ENCODE data around the gene PDIA4.
"Not testable (repeated sequence)": the region's sequence is repeated elsewhere in the genome, so short reads cannot be mapped to it uniquely, and the experiment has no call there.

Gene PDIA4, protein sequence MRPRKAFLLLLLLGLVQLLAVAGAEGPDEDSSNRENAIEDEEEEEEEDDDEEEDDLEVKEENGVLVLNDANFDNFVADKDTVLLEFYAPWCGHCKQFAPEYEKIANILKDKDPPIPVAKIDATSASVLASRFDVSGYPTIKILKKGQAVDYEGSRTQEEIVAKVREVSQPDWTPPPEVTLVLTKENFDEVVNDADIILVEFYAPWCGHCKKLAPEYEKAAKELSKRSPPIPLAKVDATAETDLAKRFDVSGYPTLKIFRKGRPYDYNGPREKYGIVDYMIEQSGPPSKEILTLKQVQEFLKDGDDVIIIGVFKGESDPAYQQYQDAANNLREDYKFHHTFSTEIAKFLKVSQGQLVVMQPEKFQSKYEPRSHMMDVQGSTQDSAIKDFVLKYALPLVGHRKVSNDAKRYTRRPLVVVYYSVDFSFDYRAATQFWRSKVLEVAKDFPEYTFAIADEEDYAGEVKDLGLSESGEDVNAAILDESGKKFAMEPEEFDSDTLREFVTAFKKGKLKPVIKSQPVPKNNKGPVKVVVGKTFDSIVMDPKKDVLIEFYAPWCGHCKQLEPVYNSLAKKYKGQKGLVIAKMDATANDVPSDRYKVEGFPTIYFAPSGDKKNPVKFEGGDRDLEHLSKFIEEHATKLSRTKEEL

DNA sequence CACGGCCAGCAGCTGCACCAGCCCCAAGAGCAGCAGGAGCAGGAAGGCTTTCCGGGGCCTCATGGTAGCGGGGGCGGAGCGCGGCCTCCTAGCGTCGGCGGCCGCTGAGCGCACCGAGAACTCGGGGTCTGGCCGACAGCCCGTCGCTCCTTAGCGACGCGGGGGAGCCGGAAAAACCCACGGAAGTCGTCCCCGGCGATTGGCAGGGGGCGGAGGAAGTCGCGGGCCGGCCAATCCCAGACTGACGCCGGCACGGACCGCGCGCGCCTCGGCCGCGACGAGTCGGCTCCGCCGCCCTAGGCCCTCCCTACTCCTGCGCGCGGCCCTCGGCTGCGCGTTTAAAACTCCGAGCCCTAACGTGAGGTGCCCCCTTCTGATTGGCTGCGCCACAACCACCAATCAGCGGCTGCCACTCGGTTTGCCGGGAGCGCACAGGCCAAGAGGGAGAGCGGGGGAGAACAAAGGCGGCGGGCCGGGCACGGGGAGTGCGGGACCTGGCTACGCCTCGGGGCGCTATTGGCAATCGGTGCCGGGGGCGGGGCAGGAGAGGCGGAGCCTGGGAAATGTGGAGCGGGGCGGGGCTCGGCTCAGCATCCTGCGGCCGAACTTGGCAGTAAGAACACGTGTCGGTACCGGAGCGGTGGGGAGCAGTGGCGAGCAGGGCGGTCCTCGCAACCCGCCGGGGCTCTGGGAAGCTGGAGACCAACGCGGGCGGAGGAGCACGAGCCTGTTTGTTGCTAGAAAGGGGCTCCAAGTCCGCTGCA lies at the start of gene PDIA4:
PDIA4 (minus strand) TSS at position 160 of the 764 bp plus-strand sequence; CDS start at position 63, 97 bp downstream.
- peak; percentile 99 for DNase-seq

DNA sequence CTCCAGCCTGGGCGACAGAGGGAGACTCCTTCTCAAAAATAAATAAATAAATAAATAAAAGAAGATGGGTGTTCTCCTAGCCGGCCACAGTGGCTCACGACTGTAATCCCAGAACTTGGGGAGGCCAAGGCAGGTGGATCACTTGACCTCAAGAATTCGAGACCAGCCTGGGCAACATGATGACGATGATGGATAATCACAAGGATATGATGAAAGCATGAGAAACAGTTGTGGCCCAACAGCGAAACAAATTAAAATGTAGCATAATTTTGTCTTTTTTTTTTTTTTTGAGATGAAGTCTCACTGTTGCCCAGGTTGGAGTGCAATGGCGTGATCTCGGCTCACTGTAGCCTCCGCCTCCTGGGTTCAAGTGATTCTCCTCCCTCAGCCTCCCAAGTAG lies 49.3 kb upstream of the PDIA4 start:
- DNase-seq = no peak

DNA sequence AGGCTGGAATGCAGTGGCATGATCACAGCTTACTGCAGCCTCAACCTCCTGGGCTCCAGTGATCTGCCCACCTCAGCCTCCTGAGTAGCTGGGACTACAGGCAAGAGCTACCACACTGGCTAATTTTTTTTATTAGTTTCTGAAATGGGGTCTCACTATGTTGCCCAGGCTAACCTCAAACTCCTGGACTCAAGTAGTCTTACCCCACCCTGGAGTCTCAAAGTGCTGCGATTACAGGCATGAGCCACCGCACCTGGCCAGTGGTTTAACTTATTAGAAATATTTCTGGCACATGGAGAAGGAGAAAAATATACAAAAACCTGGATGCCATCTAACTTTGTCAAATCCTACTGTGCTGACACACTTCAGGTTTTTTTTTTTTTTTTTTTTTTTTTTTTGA lies 47.0 kb upstream of the PDIA4 start:
- DNase-seq = no peak

DNA sequence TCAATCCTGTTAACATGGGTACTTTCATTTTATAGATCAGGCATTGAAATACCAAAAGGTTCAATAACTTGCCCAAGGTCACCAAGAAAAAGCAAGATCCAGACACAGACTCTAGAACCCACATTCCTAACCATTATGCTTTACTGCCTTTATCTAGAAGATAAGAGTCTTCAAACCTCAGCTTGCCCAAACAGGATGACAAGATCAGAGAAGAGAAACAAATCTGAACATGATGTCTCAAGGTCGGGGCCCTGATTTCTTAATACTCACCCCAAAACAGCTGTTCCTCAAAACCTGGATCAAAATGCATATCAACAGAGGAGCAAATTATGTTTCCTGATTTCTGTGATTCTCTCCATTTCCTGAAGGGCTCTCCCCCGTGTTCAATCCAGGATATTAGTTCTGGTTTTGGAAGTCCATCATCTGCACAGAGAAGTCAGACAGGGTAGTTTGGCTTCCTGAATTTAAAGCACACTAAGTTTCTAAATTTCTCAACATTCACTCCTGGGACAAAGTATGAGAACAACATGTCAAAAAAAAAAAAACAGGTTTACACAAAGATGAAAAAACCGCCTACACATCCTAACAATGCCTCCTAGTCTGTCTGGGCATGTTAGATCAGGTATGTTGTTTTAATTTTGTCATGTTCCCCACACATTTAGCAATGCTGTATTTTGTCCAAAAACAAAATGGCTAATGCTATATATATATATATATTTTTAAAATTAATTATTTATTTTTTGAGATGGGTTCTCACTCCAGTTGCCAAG lies 46.0 kb upstream of the PDIA4 start:
- no peak for DNase-seq

DNA sequence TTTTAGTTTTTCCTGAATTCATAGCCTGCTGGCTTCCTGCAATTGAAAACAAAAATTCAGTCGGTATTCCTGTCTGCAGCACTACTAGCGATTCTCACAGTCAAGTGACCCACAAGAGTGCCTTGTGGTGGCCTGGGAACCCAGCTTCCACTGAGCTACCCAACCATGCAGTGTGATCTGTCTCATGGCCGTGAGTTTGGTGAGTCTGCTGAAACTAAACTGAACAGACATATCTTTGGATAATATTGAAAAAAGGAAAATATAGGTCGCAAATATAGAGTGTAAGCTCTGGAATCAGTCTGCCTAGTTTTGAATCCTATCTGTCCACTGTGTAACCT lies 44.1 kb upstream of the PDIA4 start:
- DNase-seq = no peak

DNA sequence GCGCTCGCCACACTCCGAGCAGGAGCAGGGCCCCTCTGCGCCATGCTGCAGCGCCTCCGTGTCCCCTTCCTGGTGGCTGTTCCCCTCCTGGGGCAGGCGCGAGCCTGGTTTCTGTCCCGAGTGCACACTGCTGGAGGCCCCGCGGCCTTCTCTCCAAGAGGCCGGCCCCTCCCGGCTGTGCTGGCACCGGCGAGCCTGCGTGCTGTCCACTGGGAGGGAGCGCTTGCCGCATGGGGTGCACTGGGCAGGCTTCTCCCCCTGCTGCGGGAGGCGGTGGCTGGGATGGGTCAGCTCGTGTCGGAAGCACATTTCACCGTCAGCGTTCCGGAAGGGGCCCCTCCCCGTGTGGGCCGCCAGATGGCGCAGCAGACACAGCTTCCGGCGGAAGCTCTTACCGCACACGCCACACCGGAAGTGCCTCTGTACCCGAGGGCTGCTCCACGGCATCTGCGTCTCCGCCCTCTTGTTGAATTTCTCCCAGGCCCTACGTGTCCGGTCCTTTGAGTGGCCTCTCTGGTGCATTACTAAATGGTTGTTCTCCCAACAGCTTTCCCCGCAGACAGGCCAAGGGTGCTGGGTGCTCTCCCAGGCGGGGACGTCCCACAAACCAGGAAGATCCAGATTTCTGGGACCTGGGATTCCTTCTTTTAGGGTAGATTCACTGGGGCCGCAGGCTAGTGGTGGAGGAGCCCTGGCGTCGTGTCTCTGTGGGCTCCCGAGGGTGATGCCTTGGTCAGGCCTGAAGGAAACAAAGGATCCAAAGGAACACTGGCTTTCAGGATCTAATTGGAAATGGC lies 43.5 kb upstream of the PDIA4 start:
- peak; percentile 62 for DNase-seq

DNA sequence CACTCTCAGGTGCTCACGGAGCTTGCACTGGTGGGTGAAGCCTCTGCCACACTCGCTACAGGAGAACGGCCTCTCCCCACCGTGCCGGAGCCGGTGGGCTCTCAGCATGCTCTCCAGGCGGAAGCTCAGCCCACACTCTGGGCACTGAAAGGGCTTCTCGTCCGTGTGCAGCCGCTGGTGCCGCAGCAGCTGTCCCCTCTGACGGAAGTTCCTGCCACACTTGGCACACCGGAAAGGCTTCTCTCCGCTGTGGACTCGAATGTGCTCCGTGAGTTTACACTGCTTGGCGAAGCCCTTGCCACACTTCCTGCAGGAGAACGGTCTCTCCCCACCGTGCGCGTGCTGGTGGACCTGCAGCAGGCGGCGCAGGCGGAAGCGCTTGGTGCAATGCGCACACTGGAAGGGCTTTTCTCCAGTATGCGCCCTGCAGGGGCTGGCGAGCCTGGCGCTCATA lies 42.9 kb upstream of the PDIA4 start:
- no peak for DNase-seq

DNA sequence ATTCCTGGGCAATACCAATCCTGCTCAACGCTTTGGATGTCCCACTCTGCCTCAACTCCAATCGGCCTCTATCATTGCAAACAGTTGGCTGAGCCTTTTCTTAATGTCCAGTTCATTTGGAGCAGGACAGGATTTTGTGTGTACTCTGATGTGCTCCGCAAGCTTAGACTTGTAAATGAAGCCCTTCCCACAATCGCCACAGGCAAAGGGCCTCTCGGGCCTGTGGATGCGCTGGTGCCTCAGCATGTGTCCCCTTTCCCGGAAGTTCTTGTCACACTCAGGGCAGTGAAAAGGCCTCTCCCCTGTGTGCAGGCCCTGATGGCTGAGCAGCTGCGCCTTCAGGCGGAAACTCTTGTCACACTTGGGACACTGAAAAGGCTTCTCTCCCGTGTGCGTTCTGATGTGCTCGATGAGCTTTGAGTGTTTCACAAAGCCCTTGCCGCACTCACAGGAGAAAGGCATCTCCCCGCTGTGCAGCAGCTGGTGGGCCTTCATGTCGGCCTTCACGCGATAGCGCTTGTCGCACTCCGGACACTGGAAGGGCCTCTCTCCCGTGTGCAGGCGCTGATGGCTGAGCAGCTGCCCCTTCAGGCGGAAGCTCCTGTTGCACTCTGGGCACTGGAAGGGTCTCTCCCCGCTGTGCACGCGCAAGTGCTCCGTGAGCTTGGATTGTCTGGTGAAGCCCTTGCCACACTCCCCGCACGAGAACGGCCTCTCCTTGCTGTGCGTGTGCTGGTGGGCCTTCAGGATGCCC lies 42.2 kb upstream of the PDIA4 start:
- DNase-seq = no peak

DNA sequence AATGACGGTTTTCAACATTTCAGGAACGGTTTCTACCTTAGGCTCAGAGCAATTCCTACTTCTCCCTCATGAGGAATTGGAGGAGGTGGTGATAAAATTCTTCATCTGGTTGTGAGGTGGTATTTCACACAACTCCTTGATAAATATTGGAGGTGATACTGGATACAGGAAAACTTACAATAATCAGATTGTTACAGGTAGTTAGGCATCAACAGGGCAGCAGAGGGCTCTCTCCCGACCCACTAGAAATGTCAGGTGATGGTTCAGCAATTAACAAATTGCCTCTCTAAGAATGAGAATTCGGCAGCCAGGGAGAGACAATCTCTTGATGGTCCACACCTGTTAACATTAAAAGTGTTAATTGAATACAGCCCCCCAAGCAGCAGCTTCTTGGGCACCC lies 39.6 kb upstream of the PDIA4 start:
- DNase-seq = no peak

DNA sequence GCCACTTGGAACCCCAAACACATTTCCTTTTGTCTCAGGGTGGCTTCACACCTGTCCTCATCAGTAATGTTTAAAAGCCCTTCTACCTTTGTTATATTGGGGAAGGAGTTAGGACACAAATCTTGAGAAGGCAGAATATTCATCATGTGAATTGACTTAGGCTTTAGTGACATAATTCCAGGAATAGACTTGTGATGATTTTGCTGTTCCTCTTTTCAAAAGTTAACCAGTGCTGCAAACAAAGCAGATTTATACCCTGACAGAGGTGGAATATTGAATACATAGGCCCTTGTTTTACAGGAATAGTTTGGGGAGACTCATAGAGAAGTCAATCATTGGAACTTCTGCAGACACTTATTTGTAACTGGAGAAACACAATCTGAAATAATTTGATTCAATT lies 35.2 kb upstream of the PDIA4 start:
- DNase-seq = no peak

DNA sequence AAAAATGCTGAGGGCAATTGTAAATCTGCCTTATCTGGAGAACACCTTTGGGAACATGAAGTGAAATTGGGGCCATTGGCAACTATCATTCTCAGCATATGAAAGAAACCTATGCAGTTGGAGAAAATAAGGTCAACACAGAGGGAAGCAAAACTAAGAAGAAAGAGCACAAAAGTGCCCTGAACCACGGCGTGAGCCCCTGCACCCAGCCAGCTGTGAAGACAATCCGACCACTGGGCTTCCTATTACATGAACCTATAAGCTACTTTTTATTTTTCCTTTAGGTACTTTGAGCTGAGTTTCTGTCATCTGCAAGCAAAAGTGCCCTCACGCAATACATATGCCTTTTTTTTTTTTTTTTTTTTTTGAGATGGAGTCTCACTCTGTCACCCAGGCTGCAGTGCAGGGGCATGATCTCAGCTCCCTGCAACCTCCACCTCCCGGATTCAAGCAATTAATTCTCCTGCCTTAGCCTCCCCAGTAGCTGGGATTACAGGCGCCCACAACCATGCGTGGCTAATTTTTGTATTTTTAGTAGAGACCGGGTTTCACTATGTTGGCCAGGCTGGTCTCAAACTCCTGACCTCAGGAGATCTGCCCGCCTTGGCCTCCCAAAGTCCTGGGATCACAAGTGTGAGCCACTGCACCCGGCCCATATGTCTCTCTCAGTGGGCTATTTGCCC lies 34.1 kb upstream of the PDIA4 start:
- DNase-seq = not testable (repeated sequence)

DNA sequence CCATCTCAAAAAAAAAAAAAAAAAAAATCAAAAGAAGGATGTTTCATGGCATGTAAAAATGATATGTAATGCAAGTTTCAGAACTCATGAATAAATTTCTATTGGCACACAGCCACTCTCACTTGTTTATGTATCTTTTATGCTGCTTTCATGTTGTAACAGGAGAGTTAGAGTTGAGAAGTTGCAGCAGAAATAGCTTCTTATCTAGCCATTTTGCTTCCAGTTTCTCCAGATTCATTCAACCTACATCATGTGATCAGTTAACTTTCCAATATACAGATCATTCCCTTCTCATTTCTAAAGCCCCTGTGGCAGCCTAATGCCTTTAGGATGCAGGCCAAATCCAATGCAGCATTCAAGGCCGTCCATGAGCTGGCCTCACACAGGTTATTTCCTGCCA lies 31.9 kb upstream of the PDIA4 start:
- no peak for DNase-seq

DNA sequence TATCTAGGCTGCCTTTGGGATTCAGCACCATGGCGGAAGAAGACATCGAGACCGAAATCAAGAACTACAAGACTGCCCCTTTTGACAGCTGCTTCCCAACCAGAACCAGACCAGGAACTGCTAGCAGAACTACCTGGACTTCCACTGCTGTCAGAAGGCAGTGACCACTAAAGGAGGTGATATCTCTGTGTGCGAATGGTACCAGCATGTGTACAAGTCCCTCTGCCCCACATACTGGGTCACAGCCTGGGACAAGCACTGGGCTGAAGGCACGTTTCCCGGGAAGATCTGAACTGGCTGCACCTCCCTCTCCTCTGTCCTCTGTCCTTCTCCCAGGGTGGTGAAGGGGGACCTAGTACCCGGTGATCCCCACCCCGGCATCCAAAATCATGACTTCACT lies 25.6 kb upstream of the PDIA4 start:
- no peak for DNase-seq

DNA sequence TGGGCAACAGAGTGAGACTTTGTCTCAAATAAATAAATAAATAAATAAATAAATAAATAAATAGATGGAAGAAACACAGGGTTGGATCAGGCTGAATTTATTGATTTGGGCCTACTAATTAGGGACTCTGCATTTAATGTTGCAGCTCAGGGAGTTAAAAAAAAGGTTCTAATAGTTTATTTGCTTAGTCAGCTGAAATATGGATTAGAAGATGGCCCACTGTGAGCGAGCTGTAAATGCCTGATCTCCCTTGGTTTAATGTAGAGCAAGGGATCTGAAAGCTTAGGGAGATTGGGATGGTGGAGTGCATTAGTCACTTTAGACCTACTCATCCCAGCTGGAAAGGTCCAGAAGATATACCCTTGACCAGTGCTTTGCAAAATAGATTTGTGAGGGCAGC lies 25.1 kb upstream of the PDIA4 start:
- DNase-seq = no peak

DNA sequence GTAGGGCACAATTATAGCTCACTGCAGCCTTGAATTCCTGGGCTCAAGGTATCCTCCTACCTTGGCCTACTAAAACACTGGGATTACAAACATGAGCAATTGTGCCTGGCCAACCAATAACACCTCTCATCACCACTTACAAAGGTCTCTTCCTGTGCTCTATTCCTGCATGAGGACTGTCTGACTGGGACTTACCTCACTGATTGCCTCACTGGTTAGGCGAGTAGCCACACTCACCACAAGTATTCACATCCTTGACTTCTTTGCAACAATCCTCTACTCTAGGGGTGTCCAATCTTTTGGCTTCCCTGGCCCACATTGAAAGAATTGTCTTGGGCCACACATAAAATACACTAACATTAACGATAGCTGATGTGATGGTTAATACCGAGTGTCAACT lies 22.6 kb upstream of the PDIA4 start:
- DNase-seq = no peak

DNA sequence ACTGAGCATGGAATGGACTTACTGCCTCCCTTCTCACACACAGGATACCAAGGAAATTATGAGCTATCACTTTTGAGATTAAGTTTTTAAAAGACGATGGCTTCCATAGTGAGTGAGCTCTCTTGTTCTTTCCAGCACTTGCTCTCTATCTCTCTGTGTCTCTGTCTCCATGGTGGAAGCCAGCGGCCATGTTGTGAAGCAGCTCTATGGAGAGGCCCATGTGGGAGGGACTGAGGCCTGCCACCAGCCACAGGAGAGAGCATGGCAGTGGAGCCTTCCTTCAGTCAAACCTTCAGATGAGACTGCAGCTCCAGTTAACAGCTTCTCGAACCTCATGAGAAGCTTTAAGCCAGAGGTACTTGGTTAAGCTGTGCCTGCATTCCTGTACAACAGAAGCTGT lies 20.5 kb upstream of the PDIA4 start:
- no peak for DNase-seq

DNA sequence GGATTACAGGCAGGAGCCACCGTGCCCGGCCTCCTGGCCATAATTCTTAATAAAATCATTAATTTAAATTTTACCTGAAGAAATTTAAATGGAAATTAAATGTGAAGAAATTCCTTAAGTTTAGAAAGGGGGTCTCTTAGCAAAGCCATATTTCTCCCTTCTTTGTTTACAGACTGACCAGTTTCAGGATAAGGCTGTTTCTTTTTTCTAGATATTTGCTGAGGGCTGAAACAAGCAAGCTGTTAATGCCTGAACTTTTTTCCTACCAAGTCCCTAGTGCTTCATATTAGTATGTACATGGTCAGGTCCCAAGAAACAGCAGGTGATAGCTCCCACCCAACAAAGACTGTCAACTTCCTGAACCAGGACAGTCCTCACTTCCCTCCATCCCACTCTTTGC lies 18.1 kb upstream of the PDIA4 start:
- DNase-seq = no peak

DNA sequence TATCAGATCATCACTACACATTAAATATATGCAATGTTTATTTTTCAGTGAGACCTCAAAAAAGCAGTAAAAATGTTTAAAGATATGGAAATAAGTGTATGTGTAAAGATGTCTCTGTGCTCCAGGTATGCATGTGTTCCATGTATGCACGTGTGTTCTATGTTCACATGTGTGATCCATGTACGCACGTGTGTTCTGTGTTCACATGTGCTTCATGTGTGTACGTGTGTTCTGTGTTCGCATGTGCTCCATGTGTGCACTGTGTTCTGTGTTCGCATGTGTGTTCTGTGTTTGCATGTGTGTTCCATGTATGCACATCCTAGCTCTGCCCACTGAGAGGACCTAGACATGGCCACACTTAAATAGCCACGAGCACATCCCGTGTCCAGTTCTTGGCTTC lies 15.6 kb upstream of the PDIA4 start:
- DNase-seq = no peak

DNA sequence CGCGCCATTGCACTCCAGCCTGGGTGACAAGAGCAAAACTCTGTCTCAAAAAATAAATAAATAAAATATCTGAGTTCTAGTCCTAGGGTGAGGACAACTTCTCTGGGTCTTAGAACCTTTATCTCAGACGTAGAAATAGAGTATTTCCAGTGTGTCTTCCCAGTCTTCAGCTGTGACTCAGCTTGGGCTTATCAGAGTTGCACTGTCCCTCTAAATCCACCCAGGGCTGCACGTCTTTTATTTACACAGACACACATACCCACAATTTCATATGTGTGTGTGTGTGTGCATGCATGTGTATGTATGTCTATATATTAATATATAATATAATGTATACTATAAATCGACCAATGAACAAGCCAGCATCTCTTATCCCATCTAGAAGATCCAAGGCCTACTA lies 13.0 kb upstream of the PDIA4 start:
- no peak for DNase-seq

DNA sequence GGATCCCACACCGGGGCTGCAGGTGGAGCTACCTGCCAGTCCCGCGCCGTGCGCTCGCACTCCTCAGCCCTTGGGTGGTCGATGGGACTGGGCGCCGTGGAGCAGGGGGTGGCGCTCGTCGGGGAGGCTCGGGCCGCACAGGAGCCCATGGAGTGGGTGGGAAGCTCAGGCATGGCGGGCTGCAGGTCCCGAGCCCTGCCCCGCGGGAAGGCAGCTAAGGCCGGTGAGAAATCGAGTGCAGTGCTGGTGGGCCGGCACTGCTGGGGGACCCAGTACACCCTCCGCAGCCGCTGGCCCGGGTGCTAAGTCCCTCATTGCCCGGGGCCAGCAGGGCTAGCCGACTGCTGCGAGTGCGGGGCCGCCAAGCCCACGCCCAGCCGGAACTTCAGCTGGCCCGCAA lies 10.3 kb upstream of the PDIA4 start:
- not testable (repeated sequence) for DNase-seq

DNA sequence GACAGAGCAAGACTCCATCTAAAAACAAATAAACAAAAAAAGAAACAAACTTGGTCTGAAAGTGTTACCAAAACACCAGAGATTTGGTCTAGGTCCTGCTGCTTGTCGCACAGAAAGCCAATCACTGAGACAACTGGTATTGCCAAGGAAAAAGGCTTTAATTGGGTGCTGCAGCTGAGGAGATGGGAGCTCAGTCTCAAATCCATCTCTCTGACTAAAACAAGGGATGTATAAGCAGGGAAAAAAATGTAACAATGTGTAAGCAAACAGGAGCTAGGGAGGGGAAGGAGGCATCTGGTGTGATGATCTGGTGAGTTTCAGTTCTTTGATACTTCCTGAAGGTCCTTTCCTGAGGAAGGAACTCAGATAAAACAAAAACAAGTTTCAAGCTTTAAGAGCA lies 8.4 kb upstream of the PDIA4 start:
- no peak for DNase-seq

Measured in CD4-positive, alpha-beta T cell treated with Interleukin-21 for 1 hour (primary cell).